Brain pericyte (primary cell): Measurements from ENCODE around the gene UMAD1.
A peak's percentile ranks its signal among the peaks of the same experiment; 100 is the strongest.

Experiments
- DNase-seq: peaks from one replicate; pipeline ENCODE4 v3.0.0-alpha.2; 2012; ENCODE audit warnings: low read depth, low spot score

UMAD1 gene

GRCh38 chr7:7764520-7765396 lies 124.2 kb downstream of the UMAD1 start:
- DNase-seq, result no peak

GRCh38 chr7:7765422-7765821 lies 124.9 kb downstream of the UMAD1 start:
- DNase-seq, result no peak

- no peak for DNase-seq
These were observed 126.1 kb downstream of the UMAD1 start for GRCh38 chr7:7766671-7767070.

GRCh38 chr7:7768977-7769709 lies 128.6 kb downstream of the UMAD1 start:
- DNase-seq, result no peak

GRCh38 chr7:7769710-7770627 lies 129.4 kb downstream of the UMAD1 start:
- no peak for DNase-seq

- DNase-seq, result no peak
These were observed 130.9 kb downstream of the UMAD1 start for GRCh38 chr7:7771452-7771851.

GRCh38 chr7:7772397-7772821 lies 131.9 kb downstream of the UMAD1 start:
- DNase-seq, result peak; percentile 34

- DNase-seq, result no peak
These were observed 133.1 kb downstream of the UMAD1 start for GRCh38 chr7:7773334-7774309.

GRCh38 chr7:7779888-7780287 lies 139.3 kb downstream of the UMAD1 start:
- DNase-seq, result no peak

- DNase-seq, result no peak
These were observed 142.4 kb downstream of the UMAD1 start for GRCh38 chr7:7783001-7783400.

GRCh38 chr7:7785344-7785973 lies 144.9 kb downstream of the UMAD1 start:
- DNase-seq, result no peak

GRCh38 chr7:7786595-7786994 lies 146.0 kb downstream of the UMAD1 start:
- no peak for DNase-seq

GRCh38 chr7:7789551-7789988 lies 149.0 kb downstream of the UMAD1 start:
- no peak for DNase-seq

- DNase-seq, result no peak
These were observed 149.6 kb downstream of the UMAD1 start for GRCh38 chr7:7790041-7790741.

- no peak for DNase-seq
These were observed 151.0 kb downstream of the UMAD1 start for GRCh38 chr7:7791523-7791922.

- no peak for DNase-seq
These were observed 151.5 kb downstream of the UMAD1 start for GRCh38 chr7:7792056-7792455.

GRCh38 chr7:7793249-7793648 lies 152.7 kb downstream of the UMAD1 start:
- DNase-seq, result no peak

GRCh38 chr7:7793921-7794320 lies 153.4 kb downstream of the UMAD1 start:
- DNase-seq, result no peak

GRCh38 chr7:7795203-7795602 lies 154.7 kb downstream of the UMAD1 start:
- DNase-seq, result no peak
